ENCODE data around the gene FBXL20. TPM values are rescaled to one million over a fixed set of nuclear protein-coding genes. Genes with fewer than 3 reads are reported as not detected.
A peak's percentile ranks its signal among the peaks of the same experiment; 100 is the strongest.

FBXL20 gene
- total and polyA plus RNA-seq, 9 of the 15 experiments (the other 6 are each of a cell fraction or from before 2014, with no cell fraction given): 1.8 to 15.1 (median 5.6) TPM

- TF ChIP-seq ZFP91 (CRISPR knock-in tag; IDR thresholded peaks at IDR 0.05) (no peak), MEIS2 (IDR thresholded peaks at IDR 0.05; ENCODE audit: partially characterized antibody) (peak; percentile 45), SPI1 (IDR thresholded peaks at IDR 0.05; ENCODE audit: borderline replicate concordance, low read depth, low read length) (no peak), L3MBTL2 (IDR thresholded peaks at IDR 0.05) (0 out of 2 replicates have a peak, but pooled peaks have one; percentile 9), CXXC5 (CRISPR knock-in tag; IDR thresholded peaks at IDR 0.05) (peak; percentile 23; the same call in 1 of the 2 replicates), NFE2L1 (tag; IDR thresholded peaks at IDR 0.05; ENCODE audit: borderline replicate concordance, low read depth) (no peak), ERF (CRISPR knock-in tag; IDR thresholded peaks at IDR 0.05) (no peak), ZFPM2 (CRISPR knock-in tag; IDR thresholded peaks at IDR 0.05) (0 out of 2 replicates have a peak, but pooled peaks have one; percentile 25), SFPQ (IDR thresholded peaks at IDR 0.05; ENCODE audit: low read depth, low read length) (no peak), NR1H2 (CRISPR knock-in tag; IDR thresholded peaks at IDR 0.05) (no peak), SETDB1 (IDR thresholded peaks at IDR 0.05; ENCODE audit: low read length) (no peak), ZNF398 (CRISPR knock-in tag; IDR thresholded peaks at IDR 0.05) (no peak), KLF16 (IDR thresholded peaks at IDR 0.05) (no peak), ELF2 (CRISPR knock-in tag; IDR thresholded peaks at IDR 0.05) (no peak), TGIF2 (CRISPR knock-in tag; IDR thresholded peaks at IDR 0.05) (no peak), PHF21A (IDR thresholded peaks at IDR 0.05; ENCODE audit: borderline replicate concordance, low read depth) (no peak), GABPA (tag; conservative IDR thresholded peaks at IDR 0.05; ENCODE audit: low read depth) (no peak), TOE1 (IDR thresholded peaks at IDR 0.05; ENCODE audit: borderline replicate concordance) (no peak), TOE1 (CRISPR knock-in tag; IDR thresholded peaks at IDR 0.05; ENCODE audit: borderline replicate concordance, low read depth) (no peak), NFATC3 (IDR thresholded peaks at IDR 0.05) (no peak), ZNF444 (CRISPR knock-in tag; IDR thresholded peaks at IDR 0.05) (no peak), CREB3 (tag; conservative IDR thresholded peaks at IDR 0.05; ENCODE audit: low read depth) (peak; percentile 73)
Measured at GRCh38 chr17:39335704-39336223, 65.7 kb downstream of the FBXL20 start (continued).
